ENCODE data around the gene DCAF15.
A peak's percentile ranks its signal among the peaks of the same experiment; 100 is the strongest.
"Not testable (repeated sequence)": the region's sequence is repeated elsewhere in the genome, so short reads cannot be mapped to it uniquely, and the experiment has no call there.

Gene DCAF15

GRCh38 chr19:13952154-13952930 lies at the start of gene DCAF15:
Gene DCAF15 (plus strand): TSS chr19:13952509. CDS start chr19:13952513, 4 bp downstream.
- peak; percentile 97 for DNase-seq (ENCODE audit: low read depth)

GRCh38 chr19:13902993-13903555 lies 49.2 kb upstream of the DCAF15 start:
- no peak for DNase-seq (ENCODE audit: low read depth)

GRCh38 chr19:13905634-13906520 lies 46.4 kb upstream of the DCAF15 start, which contains the start of the genes BRME1 and CC2D1A:
Gene BRME1 (minus strand): TSS chr19:13906117. CDS start chr19:13904892, 1,225 bp downstream.
Gene CC2D1A (plus strand): TSS chr19:13906201. CDS start chr19:13906442, 241 bp downstream.
- DNase-seq (ENCODE audit: low read depth) = peak; percentile 96

GRCh38 chr19:13906521-13906904 lies 45.8 kb upstream of the DCAF15 start:
- DNase-seq (ENCODE audit: low read depth) = no peak

DNA sequence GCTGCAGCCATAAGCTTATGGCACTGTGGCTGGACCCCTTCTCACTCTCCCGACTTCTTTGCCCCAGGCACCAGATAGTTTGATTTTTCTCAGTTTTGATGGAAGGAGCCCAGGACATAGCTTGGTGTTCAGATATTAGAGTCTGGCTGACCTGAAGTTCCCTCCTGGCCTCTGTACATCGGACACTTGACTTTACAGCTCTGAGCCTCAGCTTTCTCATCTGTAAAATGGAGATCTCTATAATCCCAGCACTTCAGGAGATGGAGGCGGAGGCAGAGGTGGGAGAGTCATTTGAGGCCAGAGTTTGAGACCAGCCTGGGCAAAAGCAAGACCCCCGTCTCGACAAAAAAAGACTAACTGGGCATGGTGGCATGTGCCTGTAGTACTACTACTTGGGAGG lies 45.4 kb upstream of the DCAF15 start:
- DNase-seq (ENCODE audit: low read depth) = no peak

DNA sequence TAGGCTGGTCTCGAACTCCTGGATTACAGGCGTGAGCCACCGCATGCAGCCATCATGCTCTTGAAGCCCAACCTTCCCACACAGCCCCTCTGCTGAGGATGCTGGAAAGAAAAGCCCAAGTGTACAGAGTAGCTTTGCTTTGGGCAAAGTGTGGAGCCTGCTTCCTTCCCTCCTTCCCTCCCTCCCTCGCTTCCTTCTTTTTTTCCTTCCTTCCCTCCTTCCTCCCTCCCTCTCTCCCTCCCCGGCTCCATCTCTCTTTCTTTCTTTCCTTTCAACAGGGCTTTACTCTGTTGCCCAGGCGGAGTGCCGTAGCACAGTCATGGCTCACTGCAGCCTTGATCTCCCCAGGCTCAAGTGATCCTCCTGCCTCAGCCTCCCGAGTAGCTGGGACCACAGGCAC lies 43.6 kb upstream of the DCAF15 start:
- DNase-seq (ENCODE audit: low read depth) = no peak

DNA sequence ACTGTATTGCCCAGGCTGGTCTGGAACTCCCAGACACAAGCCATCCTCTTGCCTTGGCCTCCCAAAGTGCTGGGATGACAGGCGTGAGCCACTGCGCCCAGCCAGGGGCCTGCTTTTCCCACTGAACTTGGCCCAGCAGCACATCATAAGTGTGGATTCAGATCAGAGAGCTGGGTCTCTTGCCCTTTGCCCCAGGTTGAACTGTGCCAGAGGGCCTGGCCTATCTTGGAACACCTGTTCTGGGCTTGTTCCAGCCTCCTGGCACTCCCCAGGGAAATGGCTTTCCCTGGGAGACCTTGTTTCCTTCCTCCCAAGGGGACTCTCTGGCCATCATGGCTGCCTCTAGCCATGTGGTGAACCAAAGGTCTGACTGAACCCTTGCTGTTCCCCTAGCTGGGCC lies 42.9 kb upstream of the DCAF15 start:
- no peak for DNase-seq (ENCODE audit: low read depth)

- no peak for DNase-seq (ENCODE audit: low read depth)
Observed at GRCh38 chr19:13913352-13913751, 39.0 kb upstream of the DCAF15 start.

- DNase-seq (ENCODE audit: low read depth) = no peak
Observed at GRCh38 chr19:13914777-13915176, 37.5 kb upstream of the DCAF15 start.

DNA sequence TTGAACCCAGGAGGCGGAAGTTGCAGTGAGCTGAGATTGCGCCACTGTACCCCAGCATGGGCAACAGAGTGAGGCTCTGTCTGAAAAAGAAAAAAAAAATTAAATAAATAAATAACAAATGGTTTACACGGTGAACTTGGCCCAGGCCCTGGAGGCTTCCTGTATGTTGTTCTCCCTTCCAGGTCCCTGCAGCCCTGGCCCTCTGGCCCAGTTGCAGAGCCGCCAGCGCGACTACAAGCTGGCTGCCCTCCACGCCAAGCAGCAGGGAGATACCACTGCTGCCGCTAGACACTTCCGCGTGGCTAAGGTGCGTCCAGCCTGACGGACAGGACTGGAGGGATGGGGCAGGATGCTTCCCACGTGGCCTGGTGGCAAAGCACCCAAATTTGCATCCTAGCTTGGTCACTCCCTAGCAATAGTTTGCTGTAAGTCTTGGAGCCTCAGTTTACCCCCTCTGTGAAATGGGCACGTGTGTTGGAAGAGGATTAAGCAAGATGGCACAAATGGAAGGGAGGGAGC lies 34.4 kb upstream of the DCAF15 start:
- no peak for DNase-seq (ENCODE audit: low read depth)

DNA sequence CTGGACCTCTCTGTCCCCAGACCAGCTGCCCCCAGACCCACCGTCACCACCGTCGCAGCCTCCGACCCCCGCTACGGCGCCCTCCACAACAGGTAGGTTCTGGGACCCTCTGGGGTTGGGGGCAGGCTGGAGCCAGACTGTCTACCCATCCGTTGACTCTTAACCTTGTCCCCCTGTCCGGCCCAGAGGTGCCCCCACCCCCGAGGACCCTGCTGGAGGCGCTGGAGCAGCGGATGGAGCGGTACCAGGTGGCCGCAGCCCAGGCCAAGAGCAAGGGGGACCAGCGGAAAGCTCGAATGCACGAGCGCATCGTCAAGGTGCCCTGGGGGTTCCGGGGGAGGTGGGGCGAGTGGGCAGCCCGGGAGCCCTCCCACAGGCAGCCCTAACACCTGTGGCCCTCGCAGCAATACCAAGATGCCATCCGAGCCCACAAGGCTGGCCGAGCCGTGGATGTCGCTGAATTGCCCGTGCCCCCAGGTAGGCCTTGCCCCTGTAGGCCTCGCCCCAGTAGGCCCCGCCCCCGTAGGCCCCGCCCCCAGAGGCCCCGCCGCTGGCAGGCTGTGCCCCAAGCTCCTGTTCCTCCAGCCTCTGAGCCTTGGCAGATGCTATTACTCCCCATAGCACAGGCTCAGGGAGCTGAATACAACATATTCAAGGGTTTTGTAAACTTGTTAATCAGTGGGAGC lies 33.4 kb upstream of the DCAF15 start:
- no peak for DNase-seq (ENCODE audit: low read depth)

- no peak for DNase-seq (ENCODE audit: low read depth)
Observed at GRCh38 chr19:13920524-13920923, 31.8 kb upstream of the DCAF15 start.

DNA sequence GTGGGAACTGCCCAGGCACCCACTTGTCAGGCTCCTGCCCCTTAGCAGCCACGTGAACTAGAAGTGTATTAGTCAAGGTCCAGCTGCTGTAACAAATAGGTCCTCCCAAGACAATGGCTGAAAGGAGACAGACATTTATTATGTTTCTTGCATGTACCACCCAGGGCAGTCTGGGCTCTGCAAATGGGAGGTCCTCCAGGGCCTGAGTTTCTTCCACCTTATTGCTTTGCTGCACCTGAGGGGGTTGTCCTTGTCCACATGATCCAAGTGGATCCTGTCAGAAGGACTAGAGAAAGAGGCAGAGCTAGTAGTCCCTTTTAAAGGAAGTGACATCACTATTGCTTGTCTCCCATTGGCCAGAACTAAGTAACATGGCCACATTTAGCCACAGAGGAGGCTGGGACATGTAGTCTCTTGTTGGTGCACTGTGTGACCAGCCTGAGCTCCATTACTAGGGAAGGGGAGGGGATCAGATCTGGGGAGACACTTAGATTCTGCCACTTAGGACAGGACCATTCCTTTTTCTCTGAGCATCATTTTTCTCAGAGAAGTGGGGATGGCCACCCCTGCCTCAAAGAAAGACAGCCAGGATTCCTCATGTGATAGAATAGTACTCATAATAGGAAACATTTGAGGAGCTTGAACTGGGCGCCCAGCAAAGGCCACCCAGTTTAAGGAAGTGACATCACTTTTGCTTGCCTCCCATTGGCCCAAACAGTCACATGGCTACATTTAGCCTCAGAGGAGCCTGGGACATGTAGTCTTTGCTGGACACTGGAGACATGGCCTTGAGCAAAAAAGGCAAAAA lies 31.2 kb upstream of the DCAF15 start:
- DNase-seq (ENCODE audit: low read depth) = no peak

DNA sequence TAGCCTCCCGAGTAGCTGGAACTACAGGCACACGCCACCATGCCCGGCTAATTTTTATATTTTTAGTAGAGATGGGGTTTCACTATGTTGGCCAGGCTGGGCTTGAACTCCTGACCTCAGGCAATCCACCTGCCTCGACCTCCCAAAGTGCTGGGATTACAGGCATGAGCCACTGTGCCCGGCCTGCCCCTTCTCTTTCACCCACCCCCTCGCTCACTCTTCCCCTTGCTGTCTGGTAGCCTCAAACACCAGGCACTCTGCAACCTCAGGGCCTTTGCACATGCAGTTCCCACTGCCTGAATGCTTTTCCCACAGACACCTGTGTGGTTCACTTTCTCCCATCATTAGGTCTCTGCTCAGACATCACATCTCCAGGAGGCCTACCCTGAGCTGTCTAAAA lies 30.2 kb upstream of the DCAF15 start:
- DNase-seq (ENCODE audit: low read depth) = not testable (repeated sequence)

DNA sequence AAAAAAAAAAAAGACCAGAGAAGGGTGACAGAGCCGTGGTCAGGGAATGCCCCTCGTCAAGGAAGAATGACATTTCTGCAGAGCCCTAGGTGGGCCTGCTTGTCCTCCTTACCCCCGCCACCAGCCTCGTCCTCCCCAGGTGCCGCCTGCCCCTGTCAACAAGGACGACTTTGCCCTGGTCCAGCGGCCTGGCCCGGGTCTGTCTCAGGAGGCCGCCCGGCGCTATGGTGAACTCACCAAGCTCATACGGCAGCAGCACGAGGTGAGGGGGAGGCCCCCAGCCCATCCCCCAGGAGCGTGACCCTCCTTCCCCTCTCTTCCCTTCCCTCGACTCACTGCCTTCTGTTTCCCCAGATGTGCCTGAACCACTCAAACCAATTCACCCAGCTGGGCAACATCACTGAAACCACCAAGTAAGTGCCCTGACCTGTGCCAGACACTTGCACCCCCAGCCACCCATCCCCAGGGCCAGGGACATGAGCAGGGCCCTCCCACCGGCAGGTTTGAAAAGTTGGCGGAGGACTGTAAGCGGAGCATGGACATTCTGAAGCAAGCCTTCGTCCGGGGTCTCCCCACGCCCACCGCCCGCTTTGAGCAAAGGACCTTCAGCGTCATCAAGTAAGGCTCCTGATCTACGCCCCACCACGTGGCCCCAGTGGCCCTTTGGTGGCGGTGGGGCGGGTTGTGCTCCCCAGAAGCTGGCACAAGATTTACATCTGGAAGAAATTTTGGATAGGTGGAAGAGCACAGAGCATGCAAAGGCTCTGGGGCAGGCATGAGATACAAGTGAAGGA lies 28.9 kb upstream of the DCAF15 start:
- DNase-seq (ENCODE audit: low read depth) = no peak

- DNase-seq (ENCODE audit: low read depth) = no peak
Observed at GRCh38 chr19:13926010-13926409, 26.3 kb upstream of the DCAF15 start.

DNA sequence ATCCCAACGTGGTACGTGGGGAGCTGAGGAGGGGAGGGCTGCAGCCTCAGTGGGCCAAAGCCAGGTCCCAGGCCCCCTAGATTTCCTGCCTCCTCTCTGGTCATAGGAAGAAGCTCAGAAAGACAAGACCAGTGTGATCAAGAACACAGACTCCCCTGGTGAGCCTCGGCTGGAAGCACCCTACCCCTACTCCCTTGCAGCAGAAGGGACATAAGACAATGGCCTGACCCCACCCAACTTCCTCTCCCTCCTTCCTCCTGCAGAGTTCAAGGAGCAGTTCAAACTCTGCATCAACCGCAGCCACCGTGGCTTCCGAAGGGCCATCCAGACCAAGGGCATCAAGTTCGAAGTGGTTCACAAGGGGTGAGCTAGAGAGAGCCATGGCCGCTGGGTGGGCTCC lies 25.6 kb upstream of the DCAF15 start:
- no peak for DNase-seq (ENCODE audit: low read depth)

DNA sequence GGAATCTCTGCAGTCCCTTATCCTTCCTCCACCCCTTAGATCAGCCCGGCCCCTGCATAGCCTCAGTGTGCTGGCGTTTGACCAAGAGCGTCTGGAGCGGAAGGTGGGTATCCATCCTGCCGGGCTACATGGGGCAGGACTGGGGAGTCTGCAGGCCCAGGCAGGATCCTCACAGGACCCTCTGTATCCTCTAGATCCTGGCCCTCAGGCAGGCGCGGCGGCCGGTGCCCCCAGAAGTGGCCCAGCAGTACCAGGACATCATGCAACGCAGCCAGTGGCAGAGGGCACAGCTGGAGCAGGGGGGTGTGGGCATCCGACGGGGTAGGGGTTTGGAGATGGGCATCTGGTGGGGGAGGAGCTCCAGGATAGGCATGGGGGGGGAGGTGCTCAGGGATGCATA lies 23.0 kb upstream of the DCAF15 start:
- no peak for DNase-seq (ENCODE audit: low read depth)

- no peak for DNase-seq (ENCODE audit: low read depth)
Observed at GRCh38 chr19:13929956-13930355, 22.4 kb upstream of the DCAF15 start.

DNA sequence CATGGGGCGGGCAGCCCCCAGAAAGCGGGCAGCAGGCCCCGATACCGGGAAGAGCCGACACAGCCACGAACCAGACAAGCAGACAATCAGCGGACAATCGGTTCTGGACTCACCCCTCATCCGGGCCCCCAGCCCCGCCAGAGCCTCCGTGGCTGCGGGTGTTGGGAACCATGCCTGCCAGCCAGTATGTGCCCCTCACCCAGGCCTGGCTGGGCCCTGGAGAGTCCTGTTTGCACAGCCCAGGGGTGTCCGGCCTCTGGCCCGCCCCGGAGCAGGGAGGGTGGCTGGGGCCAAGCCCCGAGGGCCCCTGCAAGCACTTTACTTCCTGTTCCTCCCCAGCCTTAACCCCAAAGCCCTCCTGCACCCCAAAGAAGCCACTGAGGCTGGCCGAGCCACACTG lies 21.9 kb upstream of the DCAF15 start:
- DNase-seq (ENCODE audit: low read depth) = no peak

Data from activated T-cell treated with anti-CD3 and anti-CD28 coated beads for 48 hours (primary cell).